ENCODE results near the gene IGF2.

IGF2 gene

GRCh38 chr11:2107521-2107920 lies 31.7 kb downstream of the IGF2 start:
- TF ChIP-seq TAF1 (IDR thresholded peaks at IDR 0.05; ENCODE audit: borderline replicate concordance, insufficient read depth, low read length) (no peak), SIN3A (IDR thresholded peaks at IDR 0.05; ENCODE audit: borderline replicate concordance, insufficient read depth, low read length) (no peak), FOXP2 (optimal IDR thresholded peaks at IDR 0.05; ENCODE audit: borderline replicate concordance, extremely low read depth, extremely low read length, insufficient read depth) (no peak), REST (IDR thresholded peaks at IDR 0.05; ENCODE audit: insufficient read depth in 1 of 2, low read depth in 2 of 2, low read length in 2 of 2) (no peak), POLR2AphosphoS5 (IDR thresholded peaks at IDR 0.05; ENCODE audit: low read depth, low read length) (no peak)

GRCh38 chr11:2106583-2107209 lies 32.5 kb downstream of the IGF2 start:
- no peak for TF ChIP-seq REST (IDR thresholded peaks at IDR 0.05; ENCODE audit: insufficient read depth in 1 of 2, low read depth in 2 of 2, low read length in 2 of 2)
- TF ChIP-seq POLR2AphosphoS5 (IDR thresholded peaks at IDR 0.05; ENCODE audit: low read depth, low read length): no peak
- TF ChIP-seq TAF1 (IDR thresholded peaks at IDR 0.05; ENCODE audit: borderline replicate concordance, insufficient read depth, low read length): no peak
- TF ChIP-seq SIN3A (IDR thresholded peaks at IDR 0.05; ENCODE audit: borderline replicate concordance, insufficient read depth, low read length): no peak
- no peak for TF ChIP-seq FOXP2 (optimal IDR thresholded peaks at IDR 0.05; ENCODE audit: borderline replicate concordance, extremely low read depth, extremely low read length, insufficient read depth)

- TF ChIP-seq FOXP2 (optimal IDR thresholded peaks at IDR 0.05; ENCODE audit: borderline replicate concordance, extremely low read depth, extremely low read length, insufficient read depth): no peak
- TF ChIP-seq POLR2AphosphoS5 (IDR thresholded peaks at IDR 0.05; ENCODE audit: low read depth, low read length): no peak
- TF ChIP-seq REST (IDR thresholded peaks at IDR 0.05; ENCODE audit: insufficient read depth in 1 of 2, low read depth in 2 of 2, low read length in 2 of 2): no peak
- TF ChIP-seq TAF1 (IDR thresholded peaks at IDR 0.05; ENCODE audit: borderline replicate concordance, insufficient read depth, low read length): no peak
- TF ChIP-seq SIN3A (IDR thresholded peaks at IDR 0.05; ENCODE audit: borderline replicate concordance, insufficient read depth, low read length): no peak
Measured at GRCh38 chr11:2105511-2105910, 33.7 kb downstream of the IGF2 start.

- TF ChIP-seq SIN3A (IDR thresholded peaks at IDR 0.05; ENCODE audit: borderline replicate concordance, insufficient read depth, low read length) (no peak), TAF1 (IDR thresholded peaks at IDR 0.05; ENCODE audit: borderline replicate concordance, insufficient read depth, low read length) (no peak), REST (IDR thresholded peaks at IDR 0.05; ENCODE audit: insufficient read depth in 1 of 2, low read depth in 2 of 2, low read length in 2 of 2) (no peak), FOXP2 (optimal IDR thresholded peaks at IDR 0.05; ENCODE audit: borderline replicate concordance, extremely low read depth, extremely low read length, insufficient read depth) (no peak), POLR2AphosphoS5 (IDR thresholded peaks at IDR 0.05; ENCODE audit: low read depth, low read length) (no peak)
Measured at GRCh38 chr11:2104524-2105440, 34.4 kb downstream of the IGF2 start.
